Measurements from ENCODE around the gene CTNND1. TPM values are rescaled to one million over a fixed set of nuclear protein-coding genes. Genes with fewer than 3 reads are reported as not detected.

The CTNND1 gene, protein sequence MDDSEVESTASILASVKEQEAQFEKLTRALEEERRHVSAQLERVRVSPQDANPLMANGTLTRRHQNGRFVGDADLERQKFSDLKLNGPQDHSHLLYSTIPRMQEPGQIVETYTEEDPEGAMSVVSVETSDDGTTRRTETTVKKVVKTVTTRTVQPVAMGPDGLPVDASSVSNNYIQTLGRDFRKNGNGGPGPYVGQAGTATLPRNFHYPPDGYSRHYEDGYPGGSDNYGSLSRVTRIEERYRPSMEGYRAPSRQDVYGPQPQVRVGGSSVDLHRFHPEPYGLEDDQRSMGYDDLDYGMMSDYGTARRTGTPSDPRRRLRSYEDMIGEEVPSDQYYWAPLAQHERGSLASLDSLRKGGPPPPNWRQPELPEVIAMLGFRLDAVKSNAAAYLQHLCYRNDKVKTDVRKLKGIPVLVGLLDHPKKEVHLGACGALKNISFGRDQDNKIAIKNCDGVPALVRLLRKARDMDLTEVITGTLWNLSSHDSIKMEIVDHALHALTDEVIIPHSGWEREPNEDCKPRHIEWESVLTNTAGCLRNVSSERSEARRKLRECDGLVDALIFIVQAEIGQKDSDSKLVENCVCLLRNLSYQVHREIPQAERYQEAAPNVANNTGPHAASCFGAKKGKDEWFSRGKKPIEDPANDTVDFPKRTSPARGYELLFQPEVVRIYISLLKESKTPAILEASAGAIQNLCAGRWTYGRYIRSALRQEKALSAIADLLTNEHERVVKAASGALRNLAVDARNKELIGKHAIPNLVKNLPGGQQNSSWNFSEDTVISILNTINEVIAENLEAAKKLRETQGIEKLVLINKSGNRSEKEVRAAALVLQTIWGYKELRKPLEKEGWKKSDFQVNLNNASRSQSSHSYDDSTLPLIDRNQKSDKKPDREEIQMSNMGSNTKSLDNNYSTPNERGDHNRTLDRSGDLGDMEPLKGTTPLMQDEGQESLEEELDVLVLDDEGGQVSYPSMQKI
- total RNA-seq (2022; extraction: Qiagen RNA extraction; ENCODE audit: low read depth) = 56.2 to 73.7 TPM (median 65.9 TPM) in 5 replicates

DNA sequence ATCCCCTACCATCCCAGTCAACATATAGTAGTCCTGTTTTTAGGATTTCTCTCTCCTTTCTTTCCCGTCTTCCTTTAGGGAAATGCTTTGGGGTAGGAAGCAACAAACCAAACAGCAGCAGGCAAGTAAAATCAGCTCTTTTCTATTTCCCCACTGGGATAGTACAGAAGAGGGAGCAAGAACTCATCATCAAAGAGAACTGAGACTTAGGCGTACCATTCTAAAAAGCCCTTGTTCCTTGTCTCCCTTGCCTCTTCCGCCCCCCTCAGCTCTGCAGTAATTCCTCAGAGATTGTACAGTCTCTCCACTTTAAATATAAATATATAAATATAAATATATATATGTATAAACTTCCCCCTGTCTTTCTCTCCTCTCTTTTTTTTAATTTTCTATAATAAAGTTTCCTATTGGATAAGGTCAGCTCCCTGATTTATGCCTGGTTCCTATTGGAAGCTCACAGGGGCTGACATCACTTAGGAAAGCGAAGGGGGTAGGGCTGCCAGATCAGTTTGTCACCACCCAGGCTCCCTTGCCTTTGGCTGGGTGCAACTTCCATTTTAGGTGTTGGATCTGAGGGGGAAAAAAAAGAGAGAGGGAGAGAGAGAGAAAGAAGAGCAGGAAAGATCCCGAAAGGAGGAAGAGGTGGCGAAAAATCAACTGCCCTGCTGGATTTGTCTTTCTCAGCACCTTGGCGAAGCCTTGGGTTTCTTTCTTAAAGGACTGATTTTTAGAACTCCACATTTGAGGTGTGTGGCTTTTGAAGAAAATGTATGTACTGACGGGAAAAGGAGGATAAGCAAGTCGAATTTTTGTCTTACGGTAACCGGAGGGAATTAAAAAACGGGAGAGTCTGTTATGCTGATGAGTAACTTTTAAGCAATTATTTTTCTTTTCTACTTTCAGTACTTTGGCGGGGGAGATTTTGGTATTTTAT lies at the start of gene CTNND1:
Gene CTNND1, plus strand, starts transcription at position 502 of the 934 bp plus-strand sequence. CDS start 29,677 bp downstream, outside the sequence.

DNA sequence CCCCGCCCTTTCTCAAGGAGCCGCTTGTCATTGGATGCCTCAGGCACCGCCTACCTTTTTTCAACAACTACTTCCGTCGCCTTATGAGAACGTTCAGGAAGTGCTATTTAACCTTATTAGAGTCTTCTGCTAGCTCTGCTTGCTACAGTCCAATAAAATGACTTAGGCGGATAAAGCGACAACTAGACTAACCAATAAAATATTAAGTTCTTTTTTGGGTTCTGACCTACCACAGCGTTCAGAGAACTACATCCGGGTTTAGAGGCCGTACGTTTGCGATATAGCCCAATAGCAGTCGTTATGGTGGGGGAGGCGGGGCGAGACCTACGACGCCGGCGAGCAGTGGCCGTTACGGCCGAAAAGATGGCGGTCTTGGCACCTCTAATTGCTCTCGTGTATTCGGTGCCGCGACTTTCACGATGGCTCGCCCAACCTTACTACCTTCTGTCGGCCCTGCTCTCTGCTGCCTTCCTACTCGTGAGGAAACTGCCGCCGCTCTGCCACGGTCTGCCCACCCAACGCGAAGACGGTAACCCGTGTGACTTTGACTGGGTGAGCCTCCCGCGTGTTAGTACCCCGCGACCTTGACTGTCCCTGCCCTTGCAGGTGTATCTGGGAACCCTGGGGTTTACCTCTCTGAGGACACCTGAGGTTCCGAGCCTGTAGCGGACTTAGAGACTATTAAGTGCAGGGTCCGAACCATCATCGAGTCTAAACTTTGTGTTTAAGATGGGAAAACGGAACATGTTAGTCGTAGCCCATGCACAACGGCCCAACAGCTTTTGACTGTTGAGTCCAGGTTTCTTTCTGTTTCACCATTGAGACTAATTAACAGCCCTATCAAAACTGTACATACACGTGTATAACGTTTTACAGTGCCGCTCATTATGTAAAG lies 49.1 kb upstream of the CTNND1 start, which contains the start of gene TMX2:
Gene TMX2, plus strand, starts transcription at position 338 of the 895 bp plus-strand sequence. Its CDS starts 26 bp downstream, at position 364.

DNA sequence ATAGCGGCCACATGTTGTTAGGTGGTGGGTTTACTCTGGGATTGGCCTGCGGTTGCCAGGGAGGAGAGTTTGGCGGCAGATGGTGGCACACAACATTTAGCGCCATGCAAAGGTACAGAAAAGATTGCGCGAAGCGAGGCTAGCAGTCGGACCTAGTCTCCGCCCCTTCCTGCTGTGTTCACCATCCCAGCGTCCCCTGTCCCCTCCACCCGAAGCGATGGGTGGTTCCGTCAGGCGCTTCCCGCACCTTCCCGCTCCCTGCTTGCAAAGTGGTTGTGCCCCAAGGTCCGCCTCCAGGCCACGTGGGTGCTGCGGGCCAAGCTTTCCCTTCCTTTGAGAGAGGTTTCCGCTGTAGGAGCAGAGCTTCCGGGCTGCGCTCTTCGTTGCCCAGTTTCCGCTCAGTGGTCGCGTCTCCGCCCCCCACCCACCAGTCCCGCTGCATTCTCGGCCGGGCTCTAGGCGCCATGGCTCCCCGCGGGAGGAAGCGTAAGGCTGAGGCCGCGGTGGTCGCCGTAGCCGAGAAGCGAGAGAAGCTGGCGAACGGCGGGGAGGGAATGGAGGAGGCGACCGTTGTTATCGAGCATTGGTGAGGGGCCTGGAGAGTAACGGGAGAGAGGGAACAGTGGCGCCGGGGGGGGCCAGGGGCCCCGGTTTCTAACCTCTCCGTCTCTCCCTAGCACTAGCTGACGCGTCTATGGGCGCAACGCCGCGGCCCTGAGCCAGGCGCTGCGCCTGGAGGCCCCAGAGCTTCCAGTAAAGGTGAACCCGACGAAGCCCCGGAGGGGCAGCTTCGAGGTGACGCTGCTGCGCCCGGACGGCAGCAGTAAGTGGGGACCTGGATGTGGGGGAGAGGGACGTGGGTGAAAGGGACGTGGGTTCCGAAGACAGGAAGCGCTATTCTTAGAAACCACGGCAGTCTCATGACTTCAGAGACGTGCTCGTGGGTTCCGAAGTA lies 20.2 kb upstream of the CTNND1 start, which contains the start of gene SELENOH:
Gene SELENOH, plus strand, starts transcription at position 360 of the 955 bp plus-strand sequence. Its CDS starts 105 bp downstream, at position 465.

DNA sequence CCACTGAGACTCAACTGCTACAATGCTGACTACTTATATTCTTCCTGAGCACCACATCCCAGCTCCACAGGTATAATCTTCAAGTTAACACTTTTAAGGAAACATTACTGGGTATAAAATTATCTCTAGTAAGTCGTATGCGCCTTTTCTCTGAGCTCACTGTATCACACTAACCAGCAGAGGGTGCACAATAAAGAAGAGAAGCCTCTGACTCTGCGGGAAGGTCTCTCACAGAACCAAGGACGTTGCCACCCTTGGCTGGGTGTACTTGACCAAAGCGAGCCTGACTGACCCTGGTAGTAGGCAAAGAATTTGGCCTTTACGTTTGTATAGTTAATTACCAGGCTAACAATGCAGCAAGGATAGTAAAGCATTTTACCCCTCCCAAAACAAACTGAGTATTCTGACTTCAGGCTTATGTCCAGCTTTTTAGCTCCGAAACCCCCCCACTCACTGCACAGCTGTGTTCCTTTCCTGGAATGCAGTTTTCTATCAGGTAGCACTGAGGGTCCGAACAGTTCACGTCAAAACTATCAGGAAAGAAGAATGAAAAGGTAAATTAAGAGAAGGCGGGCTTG lies 9.8 kb upstream of the CTNND1 start, which contains the start of gene BTBD18:
Gene BTBD18, minus strand, starts transcription at position 144 of the 578 bp plus-strand sequence. CDS start 631 bp downstream, outside the sequence.

Other genes starting within 250 kb of the CTNND1 start
- gene SLC43A1, start 246.1 kb upstream of the CTNND1 start, total RNA-seq (2022; extraction: Qiagen RNA extraction; ENCODE audit: low read depth) = 2.1 to 3.7 TPM (median 2.9 TPM) in 5 replicates
- 147 to 188 TPM (median 152 TPM) in 5 replicates for gene TIMM10, start 231.0 kb upstream of the CTNND1 start, total RNA-seq (2022; extraction: Qiagen RNA extraction; ENCODE audit: low read depth)
- gene SMTNL1, start 224.2 kb upstream of the CTNND1 start, total RNA-seq (2022; extraction: Qiagen RNA extraction; ENCODE audit: low read depth) = not detected in 5 replicates
- gene UBE2L6, start 194.1 kb upstream of the CTNND1 start, total RNA-seq (2022; extraction: Qiagen RNA extraction; ENCODE audit: low read depth) = 31.1 to 38.6 TPM (median 35.6 TPM) in 5 replicates
- 0.21 to 0.85 TPM (median 0.42 TPM) in 5 replicates for gene SERPING1, start 164.1 kb upstream of the CTNND1 start, total RNA-seq (2022; extraction: Qiagen RNA extraction; ENCODE audit: low read depth)
- 0.27 to 0.62 TPM (median 0.33 TPM) in 5 replicates for gene YPEL4, start 111.9 kb upstream of the CTNND1 start, total RNA-seq (2022; extraction: Qiagen RNA extraction; ENCODE audit: low read depth)
- 27.6 to 32.1 TPM (median 28.8 TPM) in 5 replicates for gene CLP1, start 104.0 kb upstream of the CTNND1 start, total RNA-seq (2022; extraction: Qiagen RNA extraction; ENCODE audit: low read depth)
- 69.4 to 79.6 TPM (median 72.6 TPM) in 5 replicates for gene ZDHHC5, start 93.7 kb upstream of the CTNND1 start, total RNA-seq (2022; extraction: Qiagen RNA extraction; ENCODE audit: low read depth)
- 27.6 to 35.8 TPM (median 33.7 TPM) in 5 replicates for gene MED19, start 49.6 kb upstream of the CTNND1 start, total RNA-seq (2022; extraction: Qiagen RNA extraction; ENCODE audit: low read depth)
- 144 to 167 TPM (median 149 TPM) in 5 replicates for gene TMX2, start 49.2 kb upstream of the CTNND1 start, total RNA-seq (2022; extraction: Qiagen RNA extraction; ENCODE audit: low read depth)
- 87.5 to 157 TPM (median 137 TPM) in 5 replicates for gene SELENOH, start 20.3 kb upstream of the CTNND1 start, total RNA-seq (2022; extraction: Qiagen RNA extraction; ENCODE audit: low read depth)
- gene BTBD18, start 10.0 kb upstream of the CTNND1 start, total RNA-seq (2022; extraction: Qiagen RNA extraction; ENCODE audit: low read depth) = not detected in 5 replicates

Measured in A549 treated with ZK216348 at 1 μM for 4 hours (cell line).